Activated CD4-positive, alpha-beta T cell treated with anti-CD3 and anti-CD28 coated beads, Interleukin-2, amount 10 ng/mL, durations not matched to agents 24 days and 14 days (primary cell): ENCODE measurements around the gene CD72. TPM values are rescaled to one million over a fixed set of nuclear protein-coding genes. Genes with fewer than 3 reads are reported as not detected.
"Not testable (repeated sequence)": the region's sequence is repeated elsewhere in the genome, so short reads cannot be mapped to it uniquely, and the experiment has no call there.

Experiments
- DNase-seq: peaks from one replicate; pipeline ENCODE4 v3.0.0; 2022
- H3K27ac Mint-ChIP-seq: one replicate; pipeline ENCODE4 v1.8.0; 2022; ENCODE audit warnings: mild to moderate bottlenecking, mixed read lengths
- H3K27me3 Mint-ChIP-seq: one replicate; pipeline ENCODE4 v1.8.0; 2022; ENCODE audit warnings: mixed read lengths
- H3K36me3 Mint-ChIP-seq: one replicate; pipeline ENCODE4 v1.8.0; 2022; ENCODE audit warnings: low read depth, mild to moderate bottlenecking, mixed read lengths
- H3K4me1 Mint-ChIP-seq: one replicate; pipeline ENCODE4 v1.8.0; 2021; ENCODE audit warnings: mixed read lengths
- H3K4me3 Mint-ChIP-seq: one replicate; pipeline ENCODE4 v1.8.0; 2022; ENCODE audit warnings: mild to moderate bottlenecking, moderate library complexity, mixed read lengths
- H3K9me3 Mint-ChIP-seq: one replicate; pipeline ENCODE4 v1.8.0; 2021; ENCODE audit warnings: mixed read lengths
- intact Hi-C: fragments of 100-400 bp; cut with micrococcal nuclease; formaldehyde crosslinking; loops from one replicate; pipeline ENCODE4 v1.15.1; 2023
- total RNA-seq: library from RNA; stranded (reverse); gene quantifications from 2 replicates; pipeline ENCODE4 v1.2.3, GENCODE V29; 2022

Gene CD72
- total RNA-seq, 1 donor from 2014 or later = 9.0 TPM

DNA sequence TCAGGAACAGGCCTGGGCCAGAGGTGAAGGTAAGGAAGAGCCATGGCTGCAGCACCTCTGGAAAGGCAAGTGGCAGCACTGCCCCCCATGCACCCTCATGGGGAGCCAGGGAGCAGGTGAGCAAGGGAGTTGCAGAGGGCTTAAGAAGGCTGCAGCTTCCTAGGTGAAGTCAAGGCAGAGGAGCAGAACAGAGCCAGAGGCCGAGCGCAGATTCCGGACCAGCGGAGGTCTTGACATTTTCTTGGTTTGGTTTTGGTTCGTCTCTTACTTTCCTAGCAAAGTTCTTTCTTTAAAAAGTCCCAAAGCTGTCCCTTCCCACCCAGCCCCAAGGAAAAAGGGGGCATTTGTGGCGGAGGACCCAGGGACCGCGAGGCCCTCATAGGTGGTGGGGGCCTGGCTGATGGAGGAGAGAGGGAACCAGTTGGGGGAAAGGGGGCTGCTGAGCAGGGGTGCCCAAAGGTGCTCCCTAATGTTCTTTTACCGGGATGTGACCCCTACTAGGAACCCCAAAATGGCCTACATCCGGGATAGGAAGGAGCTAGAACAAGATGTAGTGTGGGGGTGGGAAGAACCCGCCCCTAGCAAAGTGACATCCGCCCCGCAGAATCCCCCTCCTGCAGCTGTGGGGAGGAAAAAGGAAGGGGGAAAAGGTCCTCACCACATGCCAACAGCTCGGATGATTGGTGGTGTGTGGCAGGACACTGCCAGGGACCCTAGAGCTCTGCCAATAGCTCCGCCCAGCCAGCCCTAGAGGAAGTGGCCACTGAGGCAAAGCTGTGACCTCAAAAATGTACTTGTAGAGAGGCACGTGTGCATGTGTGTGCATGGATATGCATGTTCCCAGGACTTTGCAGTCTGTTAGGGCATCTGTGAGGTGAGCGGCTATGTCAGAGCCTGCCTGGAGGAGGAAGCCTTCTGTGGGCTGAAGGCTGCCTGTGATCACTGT lies 914 bp upstream of the CD72 start:
- H3K27ac Mint-ChIP-seq = peak overlapping the region; percentile 95
- H3K4me3 Mint-ChIP-seq = peak overlapping the region; percentile 81
- peaks cover 1% of the 10 kb centered on the region for H3K36me3 Mint-ChIP-seq
- H3K9me3 Mint-ChIP-seq = no peaks in the 10 kb centered on the region
- peaks cover 59% of the 10 kb centered on the region for H3K4me1 Mint-ChIP-seq
- H3K27me3 Mint-ChIP-seq = peaks cover 1% of the 10 kb centered on the region
- intact Hi-C loops = loop anchor here (1.0 to 2.0 kb wide), 4 partner anchors 15 to 113 kb away; partner anchors contain the start of genes CREB3 and TLN1
- peak; percentile 82 for DNase-seq

DNA sequence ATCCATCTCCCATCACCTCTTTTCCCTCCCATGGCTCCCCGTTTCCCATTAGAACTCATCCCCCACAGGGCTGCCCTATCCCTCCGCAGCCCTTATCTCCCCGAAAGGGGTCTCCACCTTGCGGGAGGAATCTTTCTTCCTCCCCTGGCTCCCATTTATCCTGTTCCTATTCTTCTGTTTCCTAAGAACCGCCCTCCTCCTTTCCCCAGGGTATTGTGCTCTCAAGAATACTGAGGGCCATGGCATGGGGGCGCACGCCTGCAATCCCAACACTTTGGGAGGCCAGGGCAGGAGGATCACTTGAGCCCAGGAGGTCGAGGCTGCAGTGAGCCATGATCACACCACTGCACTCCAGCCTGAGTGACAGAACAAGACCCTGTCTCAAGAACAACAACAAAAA lies 665 bp downstream of the CD72 start:
- Mint-ChIP-seq H3K27ac (peak overlapping the region; percentile 77), H3K36me3 (peaks cover 1% of the 10 kb centered on the region), H3K9me3 (no peaks in the 10 kb centered on the region), H3K4me3 (peak overlapping the region; percentile 81), H3K27me3 (peaks cover 2% of the 10 kb centered on the region), H3K4me1 (peaks cover 59% of the 10 kb centered on the region)
- intact Hi-C loops = no loop called here
- no peak for DNase-seq

DNA sequence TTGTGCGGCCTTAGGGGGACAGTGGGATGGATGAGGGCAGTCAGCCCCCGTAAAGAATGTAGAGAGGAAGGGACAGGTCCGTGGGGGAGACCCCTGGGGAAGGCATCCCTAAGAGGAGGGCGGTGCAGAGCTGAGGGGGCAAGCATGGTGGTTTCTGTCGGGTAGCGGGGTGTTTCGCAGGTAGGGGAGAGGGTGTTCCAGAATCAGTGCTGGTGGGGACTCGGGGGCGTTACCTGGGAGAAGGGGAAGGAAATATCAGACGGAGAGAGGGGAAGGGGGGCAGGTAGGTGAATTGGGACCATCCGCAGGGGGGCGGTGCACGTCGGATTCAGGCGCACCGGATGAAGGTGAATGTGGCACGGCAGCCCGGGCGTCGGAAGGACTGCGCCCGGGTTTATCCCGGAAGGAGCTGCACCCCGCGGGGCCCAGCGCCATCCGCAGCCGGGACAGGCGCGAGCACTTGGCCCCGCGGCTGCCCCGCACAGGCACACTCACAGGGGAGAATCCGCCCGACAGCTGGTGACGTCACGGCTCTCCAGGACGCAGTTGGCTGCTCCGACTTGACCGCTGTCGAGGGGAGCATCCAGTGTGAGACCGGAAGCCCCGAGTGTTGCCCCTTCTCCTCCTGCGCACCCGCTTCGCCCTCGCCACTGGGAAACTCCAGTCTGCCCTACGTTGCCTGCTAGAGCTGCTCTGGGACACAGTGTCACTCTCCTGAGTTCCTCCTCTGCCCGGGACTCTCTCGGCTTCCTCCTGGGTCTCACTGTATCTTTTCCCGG lies 1.3 kb downstream of the CD72 start:
- peak overlapping the region; percentile 81 for H3K4me3 Mint-ChIP-seq
- H3K27ac Mint-ChIP-seq = peak overlapping the region; percentile 77
- H3K27me3 Mint-ChIP-seq = peaks cover 2% of the 10 kb centered on the region
- intact Hi-C loops = no loop called here
- peaks cover 58% of the 10 kb centered on the region for H3K4me1 Mint-ChIP-seq
- peak; percentile 90 for DNase-seq
- no peaks in the 10 kb centered on the region for H3K9me3 Mint-ChIP-seq
- H3K36me3 Mint-ChIP-seq = peaks cover 1% of the 10 kb centered on the region

DNA sequence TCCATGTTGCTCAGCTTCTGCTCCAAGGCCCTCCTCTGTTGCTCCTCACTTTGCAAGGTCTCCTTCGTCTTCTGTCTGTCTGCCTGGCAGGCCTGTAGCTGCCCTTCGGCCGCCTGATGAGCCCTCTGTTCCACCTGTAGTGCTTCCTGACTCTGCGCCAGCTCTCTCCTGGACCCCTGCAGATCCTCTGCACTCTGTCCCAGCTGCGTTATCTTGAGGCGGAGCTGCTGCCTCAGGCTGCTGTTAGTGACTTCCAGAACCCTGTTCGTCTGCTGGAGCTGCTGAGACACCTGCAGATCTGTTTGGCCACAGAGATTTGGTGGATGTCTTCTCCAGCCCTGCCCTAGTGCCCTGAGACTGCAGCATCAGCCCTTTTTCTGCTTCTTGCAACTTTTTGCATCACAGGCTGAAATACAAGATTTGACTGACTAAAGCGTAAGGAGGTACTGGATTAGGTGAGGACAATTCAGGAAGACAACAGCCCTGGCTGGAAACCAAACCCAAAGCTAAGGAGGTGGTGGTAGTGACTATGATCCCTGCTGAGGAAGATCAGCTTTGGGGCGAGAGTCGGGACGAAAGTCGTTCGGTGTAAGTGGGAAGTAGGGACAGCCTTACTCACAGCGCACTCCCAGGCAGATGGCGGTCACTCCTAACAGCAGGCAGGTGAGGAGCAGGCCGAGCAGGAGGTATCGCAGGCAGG lies 2.1 kb downstream of the CD72 start:
- intact Hi-C loops = no loop called here
- H3K4me1 Mint-ChIP-seq = peaks cover 56% of the 10 kb centered on the region
- no peak for DNase-seq

DNA sequence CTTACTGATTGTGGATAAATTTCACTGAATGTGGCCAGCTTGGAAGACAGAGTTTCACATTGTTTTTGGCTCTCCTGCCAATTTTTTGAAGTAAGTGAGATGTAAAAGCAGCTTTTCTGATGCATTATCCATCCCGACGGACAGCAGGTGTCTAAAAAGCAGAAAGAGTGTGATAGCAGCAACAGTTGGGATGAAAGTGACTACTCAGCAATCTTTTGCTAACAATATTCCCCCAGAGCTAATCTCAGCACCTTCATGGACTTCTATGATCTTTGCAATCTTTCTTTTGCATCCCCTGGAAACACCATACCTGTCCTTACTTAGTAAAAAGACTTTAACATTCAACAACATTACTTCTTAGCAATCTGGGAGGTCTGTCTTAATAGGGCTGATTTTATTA lies 5.4 kb downstream of the CD72 start:
- Mint-ChIP-seq H3K4me3 (no peak overlapping the region), H3K4me1 (peaks cover 27% of the 10 kb centered on the region), H3K36me3 (peaks cover 9% of the 10 kb centered on the region), H3K27me3 (peaks cover 2% of the 10 kb centered on the region), H3K9me3 (no peaks in the 10 kb centered on the region), H3K27ac (no peak overlapping the region)
- intact Hi-C loops = no loop called here
- DNase-seq = no peak

More for the DNA sequence above, 2.1 kb downstream of the CD72 start:
- peak overlapping the region; percentile 77 for H3K27ac Mint-ChIP-seq
- H3K9me3 Mint-ChIP-seq = no peaks in the 10 kb centered on the region
- H3K27me3 Mint-ChIP-seq = peaks cover 2% of the 10 kb centered on the region
- H3K36me3 Mint-ChIP-seq = peaks cover 1% of the 10 kb centered on the region
- peak overlapping the region; percentile 81 for H3K4me3 Mint-ChIP-seq

DNA sequence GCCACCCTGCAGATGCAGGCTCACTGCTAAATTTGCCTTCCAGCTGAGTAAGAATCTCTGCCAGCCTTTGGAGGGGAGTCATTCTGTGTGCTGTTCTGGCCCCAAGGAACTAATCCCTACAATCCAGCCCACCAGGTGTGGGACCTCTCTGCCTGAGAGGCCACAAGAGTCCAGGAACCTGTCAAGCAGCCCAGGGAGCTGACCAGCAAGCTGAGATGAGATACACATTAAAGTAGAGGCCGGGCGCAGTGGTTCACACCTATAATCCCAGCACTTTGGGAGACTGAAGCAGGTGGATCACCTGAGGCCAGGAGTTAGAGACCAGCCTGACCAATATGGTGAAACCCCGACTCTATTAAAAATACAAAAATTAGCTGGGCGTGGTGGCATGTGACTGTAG lies 6.1 kb downstream of the CD72 start:
- H3K4me3 Mint-ChIP-seq, H3K27ac Mint-ChIP-seq, DNase-seq, H3K27me3 Mint-ChIP-seq, intact Hi-C loops, H3K9me3 Mint-ChIP-seq: not testable (repeated sequence)
- H3K36me3 Mint-ChIP-seq = peaks cover 15% of the 10 kb centered on the region
- H3K4me1 Mint-ChIP-seq = peaks cover 23% of the 10 kb centered on the region

DNA sequence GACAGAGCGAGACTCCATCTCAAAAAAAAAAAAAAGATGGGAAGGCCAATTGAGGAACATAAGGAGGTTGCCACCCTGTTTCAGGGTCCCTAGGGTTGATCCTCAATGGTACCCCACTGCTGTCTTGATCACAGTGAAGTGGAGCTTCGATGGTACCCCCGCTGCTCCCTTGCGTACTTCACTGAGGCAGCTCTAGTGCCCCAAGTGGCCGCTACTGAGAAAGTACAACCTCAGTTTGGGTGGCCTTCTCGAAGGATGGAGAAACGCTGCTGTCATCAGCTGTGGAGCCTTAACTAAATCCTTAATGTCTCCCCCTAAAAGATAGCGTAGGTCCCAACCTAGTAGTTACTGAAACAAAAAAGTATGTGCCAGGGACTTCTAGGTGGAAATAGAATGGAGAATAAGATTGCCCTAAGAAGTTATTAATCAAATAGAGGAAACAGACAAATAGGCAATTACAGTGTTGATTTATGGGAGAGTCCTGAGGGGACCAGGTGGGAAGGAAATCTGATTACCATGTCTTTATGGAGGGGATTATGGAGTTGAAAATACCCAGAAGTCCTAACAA lies 6.9 kb downstream of the CD72 start:
- Mint-ChIP-seq H3K4me1 (peaks cover 22% of the 10 kb centered on the region), H3K9me3 (no peaks in the 10 kb centered on the region), H3K27ac (no peak overlapping the region), H3K4me3 (no peak overlapping the region), H3K27me3 (peaks cover 2% of the 10 kb centered on the region), H3K36me3 (peaks cover 18% of the 10 kb centered on the region)
- peak; percentile 86 for DNase-seq
- intact Hi-C loops = no loop called here

DNA sequence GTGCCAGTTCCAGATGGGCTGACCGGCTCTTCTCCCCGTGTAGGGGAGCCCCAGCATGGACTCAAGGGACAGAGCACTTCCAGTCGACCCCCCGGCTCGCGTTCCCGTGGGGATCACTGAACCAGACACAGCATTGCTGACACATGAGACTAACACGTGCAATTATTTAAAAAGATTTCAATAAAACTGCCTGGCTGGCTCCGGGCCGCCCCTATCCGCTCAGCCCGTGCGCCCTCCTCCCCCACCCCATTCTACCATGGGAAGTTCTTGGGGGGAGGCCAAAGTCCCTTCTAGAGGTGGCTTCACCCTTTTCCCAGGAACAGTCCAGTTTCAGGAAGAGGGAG lies 8.4 kb downstream of the CD72 start:
- H3K9me3 Mint-ChIP-seq = no peaks in the 10 kb centered on the region
- H3K4me1 Mint-ChIP-seq = peaks cover 20% of the 10 kb centered on the region
- peaks cover 17% of the 10 kb centered on the region for H3K36me3 Mint-ChIP-seq
- intact Hi-C loops = no loop called here
- H3K4me3 Mint-ChIP-seq = no peak overlapping the region
- no peak for DNase-seq
- H3K27ac Mint-ChIP-seq = no peak overlapping the region
- H3K27me3 Mint-ChIP-seq = peaks cover 2% of the 10 kb centered on the region

DNA sequence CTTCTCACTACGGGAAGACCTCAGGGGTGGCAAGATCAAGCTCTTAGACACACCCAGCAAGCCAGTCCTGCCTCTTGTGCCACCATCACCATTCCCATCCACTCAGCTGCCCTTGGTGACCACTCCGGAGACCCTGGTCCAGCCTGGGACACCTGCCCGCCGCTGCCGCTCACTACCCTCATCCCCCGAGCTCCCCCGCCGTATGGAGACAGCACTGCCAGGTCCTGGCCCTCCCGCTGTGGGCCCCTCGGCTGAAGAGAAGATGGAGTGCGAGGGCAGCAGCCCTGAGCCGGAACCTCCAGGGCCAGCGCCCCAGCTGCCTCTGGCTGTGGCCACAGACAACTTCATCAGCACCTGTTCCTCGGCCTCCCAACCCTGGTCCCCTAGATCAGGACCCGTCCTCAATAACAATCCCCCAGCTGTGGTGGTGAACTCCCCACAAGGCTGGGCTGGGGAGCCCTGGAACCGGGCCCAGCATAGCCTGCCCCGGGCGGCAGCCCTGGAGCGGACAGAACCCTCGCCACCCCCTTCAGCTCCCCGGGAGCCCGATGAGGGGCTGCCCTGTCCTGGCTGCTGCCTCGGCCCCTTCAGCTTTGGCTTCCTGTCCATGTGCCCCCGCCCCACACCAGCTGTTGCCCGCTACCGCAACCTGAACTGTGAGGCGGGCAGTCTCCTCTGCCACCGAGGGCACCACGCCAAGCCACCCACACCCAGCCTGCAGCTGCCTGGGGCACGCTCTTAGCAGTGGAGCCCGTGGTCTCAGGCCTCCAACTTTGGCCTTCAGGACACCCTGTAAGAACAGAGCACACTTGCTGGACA lies 9.0 kb downstream of the CD72 start:
- Mint-ChIP-seq H3K27me3 (peaks cover 2% of the 10 kb centered on the region), H3K36me3 (peaks cover 17% of the 10 kb centered on the region), H3K4me1 (peaks cover 21% of the 10 kb centered on the region), H3K9me3 (no peaks in the 10 kb centered on the region), H3K4me3 (no peak overlapping the region), H3K27ac (no peak overlapping the region)
- intact Hi-C loops = no loop called here
- DNase-seq = no peak

DNA sequence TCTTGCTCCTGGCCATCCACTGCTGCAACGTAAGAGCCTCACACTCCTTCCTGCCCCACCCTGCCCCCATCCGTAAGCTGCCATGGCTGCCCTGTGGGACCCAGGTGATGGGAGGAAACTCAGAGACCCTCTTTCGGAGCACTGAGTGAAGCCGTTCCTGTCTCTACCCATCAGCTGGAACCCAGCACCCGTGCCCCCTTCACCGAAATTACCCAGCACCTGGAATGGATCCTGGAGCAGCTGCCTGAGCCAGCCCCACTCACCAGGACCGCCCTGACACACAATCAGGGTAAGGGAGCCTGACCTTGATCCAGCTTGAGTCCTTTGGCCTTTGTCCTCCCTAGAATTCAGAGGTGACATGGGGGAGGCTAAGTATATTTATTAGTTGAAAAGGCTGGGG lies 10.0 kb downstream of the CD72 start:
- DNase-seq = no peak
- H3K9me3 Mint-ChIP-seq = no peaks in the 10 kb centered on the region
- H3K27me3 Mint-ChIP-seq = no peaks in the 10 kb centered on the region
- H3K36me3 Mint-ChIP-seq = peaks cover 17% of the 10 kb centered on the region
- peaks cover 26% of the 10 kb centered on the region for H3K4me1 Mint-ChIP-seq
- no peak overlapping the region for H3K4me3 Mint-ChIP-seq
- intact Hi-C loops = no loop called here
- no peak overlapping the region for H3K27ac Mint-ChIP-seq

DNA sequence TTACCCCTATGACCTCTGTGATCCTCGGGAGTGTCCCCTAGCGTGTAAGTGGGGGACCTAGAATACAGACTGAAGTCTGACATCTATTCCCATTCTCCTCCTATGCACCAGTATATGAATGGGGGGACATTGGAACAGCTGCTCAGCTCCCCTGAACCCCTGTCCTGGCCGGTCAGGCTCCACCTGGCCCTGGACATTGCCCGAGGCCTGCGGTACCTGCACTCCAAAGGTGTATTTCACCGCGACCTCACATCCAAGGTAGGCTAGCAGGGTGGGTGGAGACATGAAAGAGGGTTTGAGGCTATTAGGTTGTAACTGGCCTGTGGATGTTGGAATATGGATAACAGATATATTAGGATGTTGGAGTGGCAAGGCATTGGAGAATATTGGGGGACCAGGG lies 11.5 kb downstream of the CD72 start:
- H3K4me1 Mint-ChIP-seq = peaks cover 27% of the 10 kb centered on the region
- peak overlapping the region; percentile 3 for H3K4me3 Mint-ChIP-seq
- no peak overlapping the region for H3K27ac Mint-ChIP-seq
- no peaks in the 10 kb centered on the region for H3K9me3 Mint-ChIP-seq
- intact Hi-C loops = no loop called here
- DNase-seq = no peak
- H3K27me3 Mint-ChIP-seq = no peaks in the 10 kb centered on the region
- H3K36me3 Mint-ChIP-seq = peaks cover 17% of the 10 kb centered on the region

DNA sequence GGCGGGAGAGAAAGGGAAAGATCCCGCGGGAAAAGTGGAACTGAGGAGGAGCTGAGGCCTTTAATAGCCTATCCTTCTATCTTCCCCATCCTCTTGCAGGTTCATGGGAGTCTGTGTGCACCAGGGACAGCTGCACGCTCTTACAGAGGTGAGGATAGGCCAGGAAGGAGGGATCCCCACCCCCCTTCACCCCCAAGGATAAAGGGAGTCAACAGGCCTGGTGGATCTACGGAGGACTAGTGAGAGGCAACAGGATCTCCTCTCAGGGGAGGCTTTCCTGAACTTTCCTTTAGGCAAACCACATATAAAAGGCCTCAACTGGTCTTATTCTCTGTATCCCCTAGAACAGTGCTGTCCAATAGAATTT lies 12.1 kb downstream of the CD72 start:
- intact Hi-C loops = no loop called here
- Mint-ChIP-seq H3K36me3 (peaks cover 17% of the 10 kb centered on the region), H3K4me3 (peak overlapping the region; percentile 86), H3K9me3 (no peaks in the 10 kb centered on the region), H3K27me3 (no peaks in the 10 kb centered on the region), H3K27ac (peak overlapping the region; percentile 61), H3K4me1 (peaks cover 22% of the 10 kb centered on the region)
- no peak for DNase-seq
